ENCODE measurements around the gene RAP1GAP2.

DNA sequence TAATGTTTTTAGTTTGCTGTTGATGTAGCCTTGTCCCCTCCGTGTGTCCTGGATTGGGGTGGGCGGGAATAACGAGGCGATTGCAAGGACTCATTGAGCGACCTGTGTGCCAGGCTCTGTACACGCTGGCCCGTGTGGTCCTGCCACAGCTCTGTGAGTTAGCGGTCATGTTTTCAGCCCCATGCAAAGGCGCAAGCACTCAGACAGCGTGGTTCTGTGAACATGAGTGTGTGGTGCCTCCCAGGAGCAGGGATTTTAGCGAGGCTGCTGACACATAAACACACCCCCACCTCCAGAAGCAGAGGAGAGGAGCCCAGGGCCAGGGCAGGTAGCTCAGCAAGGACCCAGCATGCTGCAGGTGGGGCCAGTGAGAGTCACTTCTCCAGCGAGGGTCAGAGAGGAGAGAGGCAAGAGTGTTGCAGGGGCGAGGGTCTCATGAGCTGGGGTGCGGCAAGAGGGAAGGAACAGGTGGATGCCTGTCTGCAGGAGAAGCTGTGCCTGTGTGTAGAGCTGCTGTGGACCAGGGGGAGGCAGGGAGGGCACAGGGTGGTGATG, 151.8 kb downstream of the RAP1GAP2 start:
- TF ChIP-seq, protein P1, sequence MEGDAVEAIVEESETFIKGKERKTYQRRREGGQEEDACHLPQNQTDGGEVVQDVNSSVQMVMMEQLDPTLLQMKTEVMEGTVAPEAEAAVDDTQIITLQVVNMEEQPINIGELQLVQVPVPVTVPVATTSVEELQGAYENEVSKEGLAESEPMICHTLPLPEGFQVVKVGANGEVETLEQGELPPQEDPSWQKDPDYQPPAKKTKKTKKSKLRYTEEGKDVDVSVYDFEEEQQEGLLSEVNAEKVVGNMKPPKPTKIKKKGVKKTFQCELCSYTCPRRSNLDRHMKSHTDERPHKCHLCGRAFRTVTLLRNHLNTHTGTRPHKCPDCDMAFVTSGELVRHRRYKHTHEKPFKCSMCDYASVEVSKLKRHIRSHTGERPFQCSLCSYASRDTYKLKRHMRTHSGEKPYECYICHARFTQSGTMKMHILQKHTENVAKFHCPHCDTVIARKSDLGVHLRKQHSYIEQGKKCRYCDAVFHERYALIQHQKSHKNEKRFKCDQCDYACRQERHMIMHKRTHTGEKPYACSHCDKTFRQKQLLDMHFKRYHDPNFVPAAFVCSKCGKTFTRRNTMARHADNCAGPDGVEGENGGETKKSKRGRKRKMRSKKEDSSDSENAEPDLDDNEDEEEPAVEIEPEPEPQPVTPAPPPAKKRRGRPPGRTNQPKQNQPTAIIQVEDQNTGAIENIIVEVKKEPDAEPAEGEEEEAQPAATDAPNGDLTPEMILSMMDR (IDR thresholded peaks at IDR 0.05), result no peak
- TF ChIP-seq POLR2A (IDR thresholded peaks at IDR 0.05) (no peak), EP300 (IDR thresholded peaks at IDR 0.05) (no peak), POLR2AphosphoS5 (IDR thresholded peaks at IDR 0.05) (no peak)
